ENCODE data around the gene PCBP3.
A peak's percentile ranks its signal among the peaks of the same experiment; 100 is the strongest.

Gene PCBP3

GRCh38 chr21:45742247-45742646 lies 98.7 kb downstream of the PCBP3 start:
- no peak for DNase-seq (ENCODE audit: low spot score)
- Histone ChIP-seq H3K27ac (no peak overlapping the region), H3K4me3 (no peak overlapping the region)
- no peak for TF ChIP-seq CTCF (IDR thresholded peaks at IDR 0.05)

- no peak for TF ChIP-seq CTCF (IDR thresholded peaks at IDR 0.05)
- H3K27ac ChIP-seq: no peak overlapping the region
- no peak overlapping the region for H3K4me3 ChIP-seq
- peak; percentile 26 for DNase-seq (ENCODE audit: low spot score)
Measured at GRCh38 chr21:45745256-45745655, 101.7 kb downstream of the PCBP3 start.

- no peak overlapping the region for H3K27ac ChIP-seq
- TF ChIP-seq CTCF (IDR thresholded peaks at IDR 0.05): no peak
- H3K4me3 ChIP-seq: no peak overlapping the region
- DNase-seq (ENCODE audit: low spot score): peak; percentile 55
Measured at GRCh38 chr21:45747233-45747766, 103.8 kb downstream of the PCBP3 start.

GRCh38 chr21:45747802-45748445 lies 104.4 kb downstream of the PCBP3 start:
- Histone ChIP-seq H3K27ac (no peak overlapping the region), H3K4me3 (no peak overlapping the region)
- peak; percentile 28 for DNase-seq (ENCODE audit: low spot score)
- TF ChIP-seq CTCF (IDR thresholded peaks at IDR 0.05): no peak

GRCh38 chr21:45748593-45748992 lies 105.1 kb downstream of the PCBP3 start:
- Histone ChIP-seq H3K4me3 (no peak overlapping the region), H3K27ac (no peak overlapping the region)
- no peak for TF ChIP-seq CTCF (IDR thresholded peaks at IDR 0.05)
- DNase-seq (ENCODE audit: low spot score): peak; percentile 45

- no peak overlapping the region for H3K27ac ChIP-seq
- DNase-seq (ENCODE audit: low spot score): peak; percentile 59
- TF ChIP-seq CTCF (IDR thresholded peaks at IDR 0.05): no peak
- no peak overlapping the region for H3K4me3 ChIP-seq
Measured at GRCh38 chr21:45749974-45750373, 106.4 kb downstream of the PCBP3 start.

- no peak overlapping the region for H3K4me3 ChIP-seq
- DNase-seq (ENCODE audit: low spot score): peak; percentile 36
- H3K27ac ChIP-seq: no peak overlapping the region
- no peak for TF ChIP-seq CTCF (IDR thresholded peaks at IDR 0.05)
Measured at GRCh38 chr21:45750936-45751335, 107.4 kb downstream of the PCBP3 start.
